Esophagus squamous epithelium (tissue), 5 donors: Measurements from ENCODE around the gene FAM98C. TPM values are rescaled to one million over a fixed set of nuclear protein-coding genes. Genes with fewer than 3 reads are reported as not detected.

Experiments
- DNase-seq: peaks from one replicate; lab custom pipeline; 2025; lab: John Stamatoyannopoulos, UW
- H3K27ac ChIP-seq, 4 donors: fragments of 200-600 bp; sonication (generic); one replicate each; pipeline ENCODE4 v1.5.1; 2016 to 2019; ENCODE audit warnings: mild to moderate bottlenecking in 1 of 4
- H3K27me3 ChIP-seq, 4 donors: fragments of 200-600 bp; sonication (generic); 1 replicate in 3 of 4; 2 replicates in 1 of 4; pipeline versions ENCODE4 v1.5.1 to v1.6.0; 2017 to 2021; ENCODE audit warnings: antibody characterized with exemption in 1 of 4
- H3K36me3 ChIP-seq, 3 donors: fragments of 200-600 bp; sonication (generic); one replicate each; pipeline ENCODE4 v1.5.1; 2016 to 2019
- H3K4me1 ChIP-seq, 3 donors: fragments of 200-600 bp; sonication (generic); one replicate each; pipeline ENCODE4 v1.5.1; 2017 to 2019
- H3K4me3 ChIP-seq, 4 donors: fragments of 200-600 bp; sonication (generic); 1 replicate in 3 of 4; 2 replicates in 1 of 4; pipeline ENCODE4 v1.5.1; 2016 to 2019; ENCODE audit warnings: mild to moderate bottlenecking in 2 of 4, moderate library complexity in 1 of 4
- H3K9me3 ChIP-seq, 3 donors: fragments of 200-600 bp; sonication (generic); one replicate each; pipeline ENCODE4 v1.5.1; 2016 to 2019
- CTCF ChIP-seq, 6 experiments: fragments of 450-650 bp in 4 of 6; fragments of 200-600 bp in 2 of 6; sonication (generic) in 2 of 6; IDR thresholded peaks; one replicate each; pipeline ENCODE4 v1.5.1; 2016 to 2019; ENCODE audit warnings: antibody characterized with exemption in 6 of 6, mild to moderate bottlenecking in 4 of 6, moderate library complexity in 4 of 6
- POLR2A ChIP-seq, 4 donors: fragments of 450-650 bp; IDR thresholded peaks; one replicate each; pipeline ENCODE4 v1.6.1; 2017; ENCODE audit warnings: antibody characterized with exemption in 4 of 4, mild to moderate bottlenecking in 4 of 4, moderate library complexity in 3 of 4
- WGBS, 2 donors: methylation state at CpG; one replicate each; pipeline ENCODE4 v1.1.5; 2018; 5-methylcytosine and 5-hydroxymethylcytosine counted together
- intact Hi-C: fragments of 100-400 bp; cut with DNase I; formaldehyde crosslinking; loops from one replicate; pipeline ENCODE4 v1.15.0; 2022
- total RNA-seq, 4 donors: library from RNA; depleted of rRNA; stranded (reverse); fragments of >200 nt; gene quantifications; one replicate each; pipeline ENCODE4 v1.1.0, GENCODE V29; 2016
- donor health status: DM: yes; HTN: yes; CAD: no.

Gene FAM98C
- total RNA-seq, 4 donors from 2014 or later, result 14.4 to 40.0 (median 21.2) TPM

GRCh38 chr19:38374332-38375097 lies 28.4 kb upstream of the FAM98C start, which contains the start of gene PSMD8:
Gene PSMD8, plus strand, starts transcription at chr19:38374571. Its CDS starts 31 bp downstream, at chr19:38374602.
- 0 to 3% methylated on average over 12 to 23 of the region's 65 CpGs for WGBS, 2 donors
- peak; percentile 97 for DNase-seq
- H3K4me3 ChIP-seq, result peak within 1 kb of the TSS; percentile 70 to 84 (median 74)
- peaks cover 11 to 31% (median 25%) of the 10 kb centered on the region in 3 donors for H3K4me1 ChIP-seq
- no peaks in the 10 kb centered on the region for H3K9me3 ChIP-seq
- intact Hi-C loops, result no loop called here
- peaks cover 0 to 36% (median 6%) of the 10 kb centered on the region in 3 donors for H3K36me3 ChIP-seq
- peaks cover 0 to 4% (median 0%) of the 10 kb centered on the region in 4 donors for H3K27me3 ChIP-seq
- peak in 3 of 6 experiments; percentile 7 to 41 (median 12) for TF ChIP-seq CTCF (IDR thresholded peaks at IDR 0.05)
- TF ChIP-seq POLR2A (IDR thresholded peaks at IDR 0.05), result peak in 3 of 4 donors; percentile 88 to 95 (median 93)
- H3K27ac ChIP-seq, result peak within 1 kb of the TSS; percentile 91 to 96 (median 92)

DNA sequence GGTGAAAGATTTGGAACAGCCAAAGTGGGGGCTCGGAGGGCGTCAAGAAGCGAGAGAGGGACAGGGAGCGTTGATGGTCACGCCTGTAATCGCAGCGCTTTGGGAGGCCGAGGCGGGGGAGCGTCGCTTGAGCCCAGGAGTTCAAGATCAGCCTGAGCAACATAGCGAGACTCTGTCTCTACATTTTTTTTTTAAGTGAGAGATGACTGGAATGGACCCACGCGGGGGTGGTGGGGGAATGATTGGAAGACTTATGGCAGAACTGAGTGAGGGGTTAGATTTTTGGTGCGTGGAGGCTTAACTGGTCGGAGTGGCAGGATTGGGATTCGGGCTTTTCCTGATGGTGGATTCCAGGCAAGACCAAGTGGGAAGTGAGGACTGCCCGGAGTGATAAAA lies 27.8 kb upstream of the FAM98C start:
- no peaks in the 10 kb centered on the region for H3K9me3 ChIP-seq
- 1 to 2% methylated on average over 15 to 18 of the region's 18 CpGs for WGBS, 2 donors
- peak overlapping the region; percentile 70 to 84 (median 74) for H3K4me3 ChIP-seq
- no peak for DNase-seq
- H3K4me1 ChIP-seq, result peaks cover 11 to 31% (median 25%) of the 10 kb centered on the region in 3 donors
- peaks cover 0 to 42% (median 6%) of the 10 kb centered on the region in 3 donors for H3K36me3 ChIP-seq
- intact Hi-C loops, result no loop called here
- H3K27me3 ChIP-seq, result peaks cover 0 to 3% (median 0%) of the 10 kb centered on the region in 4 donors
- peak overlapping the region; percentile 91 to 96 (median 92) for H3K27ac ChIP-seq
- no peak for TF ChIP-seq CTCF (IDR thresholded peaks at IDR 0.05)
- no peak for TF ChIP-seq POLR2A (IDR thresholded peaks at IDR 0.05)

- H3K36me3 ChIP-seq, result peaks cover 2 to 48% (median 8%) of the 10 kb centered on the region in 3 donors
- no peaks in the 10 kb centered on the region for H3K9me3 ChIP-seq
- peak overlapping the region; percentile 70 to 84 (median 74) for H3K4me3 ChIP-seq
- WGBS, 2 donors, result 55 to 75% methylated on average over 5 of the region's 5 CpGs
- intact Hi-C loops, result no loop called here
- no peaks in the 10 kb centered on the region for H3K27me3 ChIP-seq
- no peak for DNase-seq
- peaks cover 11 to 31% (median 25%) of the 10 kb centered on the region in 3 donors for H3K4me1 ChIP-seq
- TF ChIP-seq CTCF (IDR thresholded peaks at IDR 0.05) (no peak), POLR2A (IDR thresholded peaks at IDR 0.05) (no peak)
- H3K27ac ChIP-seq, result peak overlapping the region in 3 of 4 donors; percentile 91 to 92 (median 91)
Measured at GRCh38 chr19:38375748-38376147, 27.1 kb upstream of the FAM98C start.

DNA sequence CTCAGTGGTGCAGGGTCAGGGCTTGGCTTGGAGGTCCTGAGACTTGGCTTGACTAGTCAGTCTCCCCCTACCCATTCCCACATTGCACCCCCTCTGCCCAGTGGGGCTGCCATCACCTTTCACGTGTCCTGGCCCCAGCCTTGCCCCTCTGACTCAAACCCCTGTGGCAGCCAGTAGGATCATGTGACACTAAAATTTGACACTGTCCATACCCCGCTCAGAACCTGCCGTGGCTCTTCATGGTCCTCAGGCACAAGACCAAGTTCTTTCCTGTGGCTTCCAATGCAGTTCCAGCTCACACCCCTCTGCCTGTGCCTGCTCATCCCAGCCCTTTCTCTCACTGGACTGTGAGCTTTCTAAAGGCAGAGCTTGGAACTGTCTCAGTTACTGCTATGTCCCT lies 26.3 kb upstream of the FAM98C start:
- WGBS, 2 donors, result 74% methylated on average over 3 of the region's 3 CpGs
- DNase-seq, result no peak
- TF ChIP-seq CTCF (IDR thresholded peaks at IDR 0.05), result no peak
- TF ChIP-seq POLR2A (IDR thresholded peaks at IDR 0.05), result no peak
- Histone ChIP-seq H3K4me1 (peaks cover 11 to 31% (median 25%) of the 10 kb centered on the region in 3 donors), H3K4me3 (no peak overlapping the region), H3K36me3 (peaks cover 11 to 57% (median 13%) of the 10 kb centered on the region in 3 donors), H3K27me3 (no peaks in the 10 kb centered on the region), H3K27ac (no peak overlapping the region), H3K9me3 (no peaks in the 10 kb centered on the region)
- intact Hi-C loops, result no loop called here

DNA sequence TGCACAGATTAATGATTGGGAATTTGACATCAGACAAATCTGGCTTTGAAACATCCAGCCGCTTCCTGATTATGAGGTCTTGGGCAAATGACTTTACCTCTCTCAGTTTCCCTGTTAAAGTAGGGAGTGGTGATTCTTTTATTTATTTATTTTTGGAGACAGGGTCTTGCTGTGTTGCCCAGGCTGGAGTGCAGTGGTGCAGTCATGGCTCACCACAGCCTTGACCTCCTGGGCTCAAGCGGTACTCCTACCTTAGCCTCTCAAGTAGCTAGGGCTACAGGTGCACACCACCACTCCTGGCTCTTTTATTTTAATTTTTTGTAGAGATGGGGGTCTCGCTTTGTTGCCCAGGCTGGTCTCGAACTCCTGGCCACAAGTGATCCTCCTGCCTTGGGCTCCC lies 25.8 kb upstream of the FAM98C start:
- intact Hi-C loops, result no loop called here
- Histone ChIP-seq H3K4me1 (peaks cover 11 to 31% (median 25%) of the 10 kb centered on the region in 3 donors), H3K27me3 (no peaks in the 10 kb centered on the region), H3K36me3 (peaks cover 15 to 61% (median 17%) of the 10 kb centered on the region in 3 donors), H3K4me3 (no peak overlapping the region), H3K27ac (no peak overlapping the region), H3K9me3 (no peaks in the 10 kb centered on the region)
- TF ChIP-seq CTCF (IDR thresholded peaks at IDR 0.05), result no peak
- TF ChIP-seq POLR2A (IDR thresholded peaks at IDR 0.05), result no peak
- no peak for DNase-seq
- 93 to 95% methylated on average over 4 of the region's 4 CpGs for WGBS, 2 donors
